PC-3 (cell line): ENCODE measurements around the gene PPP6R2. TPM values are rescaled to one million over a fixed set of nuclear protein-coding genes. Genes with fewer than 3 reads are reported as not detected.

Experiments
- ATAC-seq: fragments of 200-7000 bp; cut with Tn5 transposase; 2 replicates; pipeline ENCODE4 v1.9.1; 2020; ENCODE audit warnings: mild to moderate bottlenecking, moderate library complexity
- Bru-seq: library from RNA; stranded (reverse); fragments of 400-500 nt; gene quantifications from one replicate; lab custom pipeline; 2021; lab: Mats Ljungman, UMichigan
- BruChase-seq, 2 experiments: library from RNA; stranded (reverse); fragments of 400-500 nt; gene quantifications; one replicate each; lab custom pipeline; 2021; lab: Mats Ljungman, UMichigan
- BruUV-seq: library from RNA; stranded (reverse); fragments of 400-500 nt; replicated peaks from 2 replicates; lab custom pipeline; 2021; lab: Mats Ljungman, UMichigan
- CTCF ChIA-PET: fragments of 300-600 bp; sonication (Branson Sonifier 250); formaldehyde crosslinking; loops from one replicate; lab custom pipeline; 2022; ENCODE audit warnings: antibody characterized with exemption; lab: Charles Lee
- POLR2A ChIA-PET: fragments of 300-600 bp; sonication (Branson Sonifier 250); formaldehyde crosslinking; loops from one replicate; lab custom pipeline; 2022; ENCODE audit warnings: antibody characterized with exemption; ENCODE audit not compliant: unreplicated experiment; lab: Charles Lee
- DNase-seq: peaks from one replicate; pipeline ENCODE4 v3.0.0-alpha.2; 2015
- H2AFZ ChIP-seq: fragments of 300-600 bp; sonication (generic); 2 replicates; pipeline ENCODE4 v1.6.0; 2016; ENCODE audit warnings: antibody characterized with exemption, low read length
- H3F3A ChIP-seq: fragments of 300-600 bp; sonication (generic); one replicate; pipeline ENCODE4 v1.6.0; 2017; ENCODE audit warnings: antibody characterized with exemption, low read length, control low read depth, mild to moderate bottlenecking; ENCODE audit not compliant: unreplicated experiment
- H3K27ac ChIP-seq: fragments of 300-600 bp; sonication (generic); 2 replicates; pipeline ENCODE4 v1.5.1; 2016; ENCODE audit warnings: mild to moderate bottlenecking, low read length
- H3K27me3 ChIP-seq: fragments of 300-600 bp; sonication (generic); 2 replicates; pipeline ENCODE4 v1.6.1; 2016; ENCODE audit warnings: low read length, mixed read lengths
- H3K36me3 ChIP-seq: fragments of 300-600 bp; sonication (generic); 2 replicates; pipeline ENCODE4 v1.6.1; 2016; ENCODE audit warnings: low read depth, mixed run types, low read length, mixed read lengths
- H3K4me1 ChIP-seq: fragments of 300-600 bp; sonication (generic); 2 replicates; pipeline ENCODE4 v1.5.1; 2016; ENCODE audit warnings: low read length; ENCODE audit not compliant: insufficient read depth
- H3K4me2 ChIP-seq: fragments of 300-600 bp; sonication (generic); 2 replicates; pipeline ENCODE4 v1.6.0; 2016; ENCODE audit warnings: low read length
- H3K4me3 ChIP-seq: fragments of 300-600 bp; sonication (generic); 2 replicates; pipeline ENCODE4 v1.5.1; 2016; ENCODE audit warnings: mild to moderate bottlenecking, low read length, mixed read lengths
- H3K79me2 ChIP-seq: fragments of 300-600 bp; sonication (generic); 2 replicates; pipeline ENCODE4 v1.6.1; 2017; ENCODE audit warnings: low read length, mixed read lengths
- H3K9ac ChIP-seq: fragments of 300-600 bp; sonication (generic); 2 replicates; pipeline ENCODE4 v1.6.0; 2016; ENCODE audit warnings: mild to moderate bottlenecking, low read length
- H3K9me2 ChIP-seq: fragments of 300-600 bp; sonication (generic); replicated peaks from 2 replicates; pipeline ENCODE4 v1.6.1; 2016; ENCODE audit warnings: mixed run types, low read length, mixed read lengths
- H3K9me3 ChIP-seq: fragments of 300-600 bp; sonication (generic); 2 replicates; pipeline ENCODE4 v1.6.1; 2016; ENCODE audit warnings: low read length, mixed read lengths
- H4K20me1 ChIP-seq: fragments of 300-600 bp; sonication (generic); 2 replicates; pipeline ENCODE4 v1.6.1; 2016; ENCODE audit warnings: low read length, mixed read lengths
- EZH2 ChIP-seq: fragments of 300-600 bp; sonication (generic); IDR thresholded peaks from one replicate; pipeline ENCODE4 v1.6.1; 2017; ENCODE audit warnings: antibody characterized with exemption, mild to moderate bottlenecking, low read length; ENCODE audit not compliant: unreplicated experiment
- EZH2phosphoT487 ChIP-seq: fragments of 300-600 bp; sonication (generic); IDR thresholded peaks from 2 replicates; pipeline ENCODE4 v1.6.1; 2018; ENCODE audit warnings: mild to moderate bottlenecking, antibody characterized with exemption, low read length, borderline replicate concordance
- intact Hi-C: fragments of 100-400 bp; cut with micrococcal nuclease; formaldehyde crosslinking; loops from 2 replicates; pipeline ENCODE4 v1.9.0; 2023
- long read RNA-seq: library from polyadenylated mRNA; unstranded; transcript quantifications from one replicate; pipeline ENCODE4 v2.0.0, GENCODE V29; 2021; ENCODE audit not compliant: unreplicated experiment
- total RNA-seq: library from RNA; depleted of rRNA; stranded (reverse); fragments of >200 nt; gene quantifications from 2 replicates; pipeline ENCODE4 v1.2.3, GENCODE V29; 2014; rRNA removed
- TF ChIP-seq, protein P1 (sequence below): fragments of 300-600 bp; sonication (generic); conservative IDR thresholded peaks from 2 replicates; pipeline ENCODE4 v1.5.1; 2017; ENCODE audit warnings: antibody characterized with exemption, low read depth, mild to moderate bottlenecking, low read length

PPP6R2 gene
- total RNA-seq (46.2 and 54.0 TPM in 2 replicates), Bru-seq, nascent RNA (percentile 67 among the genes with signal in this experiment), BruChase-seq, experiment 1, labeled RNA remaining after a 6-hour chase (percentile 72 among the genes with signal in this experiment), BruChase-seq, experiment 2, labeled RNA remaining after a 2-hour chase (percentile 70 among the genes with signal in this experiment)
- long read RNA-seq, full-length matches to known transcripts: 42 of 122 reads
- long read RNA-seq, partial matches to known transcripts: 35 of 122 reads
- long read RNA-seq, other reads (novel, unspliced or antisense): 45 of 122 reads

- Histone ChIP-seq H3K36me3 (no peaks in the 10 kb centered on the region; the same call in 1 of the 2 replicates), H3K9me3 (no peaks in the 10 kb centered on the region), H3K4me3 (peak within 1 kb of the TSS; percentile 80), H4K20me1 (0 out of 2 replicates have a peak, but pooled peaks cover 4% of the 10 kb centered on the region), H3K27ac (peak within 1 kb of the TSS; percentile 71), H3K4me1 (no peaks in the 10 kb centered on the region), H3K4me2 (peak within 1 kb of the TSS; percentile 97), H3K27me3 (no peaks in the 10 kb centered on the region), H3K9ac (peak within 1 kb of the TSS; percentile 90), H3K79me2 (peaks cover 18% of the 10 kb centered on the region), H3K9me2 (no peaks in the 10 kb centered on the region), H2AFZ (peak within 1 kb of the TSS; percentile 95), H3F3A (no peaks in the 10 kb centered on the region)
- DNase-seq: peak; percentile 64
- ChIA-PET CTCF (interaction anchor here (0.9 kb wide), 1 partner anchor 90 kb away, joined by 4 read pairs; no protein-coding TSS in a partner anchor), POLR2A (no interaction called here)
- peak; percentile 84 for ATAC-seq
- BruUV-seq: TSS peak; percentile 51
- TF ChIP-seq EZH2phosphoT487: no peak
- no peak for TF ChIP-seq EZH2
- TF ChIP-seq, protein P1, sequence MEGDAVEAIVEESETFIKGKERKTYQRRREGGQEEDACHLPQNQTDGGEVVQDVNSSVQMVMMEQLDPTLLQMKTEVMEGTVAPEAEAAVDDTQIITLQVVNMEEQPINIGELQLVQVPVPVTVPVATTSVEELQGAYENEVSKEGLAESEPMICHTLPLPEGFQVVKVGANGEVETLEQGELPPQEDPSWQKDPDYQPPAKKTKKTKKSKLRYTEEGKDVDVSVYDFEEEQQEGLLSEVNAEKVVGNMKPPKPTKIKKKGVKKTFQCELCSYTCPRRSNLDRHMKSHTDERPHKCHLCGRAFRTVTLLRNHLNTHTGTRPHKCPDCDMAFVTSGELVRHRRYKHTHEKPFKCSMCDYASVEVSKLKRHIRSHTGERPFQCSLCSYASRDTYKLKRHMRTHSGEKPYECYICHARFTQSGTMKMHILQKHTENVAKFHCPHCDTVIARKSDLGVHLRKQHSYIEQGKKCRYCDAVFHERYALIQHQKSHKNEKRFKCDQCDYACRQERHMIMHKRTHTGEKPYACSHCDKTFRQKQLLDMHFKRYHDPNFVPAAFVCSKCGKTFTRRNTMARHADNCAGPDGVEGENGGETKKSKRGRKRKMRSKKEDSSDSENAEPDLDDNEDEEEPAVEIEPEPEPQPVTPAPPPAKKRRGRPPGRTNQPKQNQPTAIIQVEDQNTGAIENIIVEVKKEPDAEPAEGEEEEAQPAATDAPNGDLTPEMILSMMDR: peak; percentile 14; the same call in 1 of the 2 replicates
- intact Hi-C loops: loop anchor here (5.0 kb wide), 2 partner anchors 71 to 91 kb away; partner anchors contain the start of genes HDAC10 and MAPK11
Measured at GRCh38 chr22:50342651-50343540, at the start of gene PPP6R2. Gene PPP6R2 (plus strand): TSS chr22:50343327. CDS start chr22:50393909, 50,582 bp downstream.

DNA sequence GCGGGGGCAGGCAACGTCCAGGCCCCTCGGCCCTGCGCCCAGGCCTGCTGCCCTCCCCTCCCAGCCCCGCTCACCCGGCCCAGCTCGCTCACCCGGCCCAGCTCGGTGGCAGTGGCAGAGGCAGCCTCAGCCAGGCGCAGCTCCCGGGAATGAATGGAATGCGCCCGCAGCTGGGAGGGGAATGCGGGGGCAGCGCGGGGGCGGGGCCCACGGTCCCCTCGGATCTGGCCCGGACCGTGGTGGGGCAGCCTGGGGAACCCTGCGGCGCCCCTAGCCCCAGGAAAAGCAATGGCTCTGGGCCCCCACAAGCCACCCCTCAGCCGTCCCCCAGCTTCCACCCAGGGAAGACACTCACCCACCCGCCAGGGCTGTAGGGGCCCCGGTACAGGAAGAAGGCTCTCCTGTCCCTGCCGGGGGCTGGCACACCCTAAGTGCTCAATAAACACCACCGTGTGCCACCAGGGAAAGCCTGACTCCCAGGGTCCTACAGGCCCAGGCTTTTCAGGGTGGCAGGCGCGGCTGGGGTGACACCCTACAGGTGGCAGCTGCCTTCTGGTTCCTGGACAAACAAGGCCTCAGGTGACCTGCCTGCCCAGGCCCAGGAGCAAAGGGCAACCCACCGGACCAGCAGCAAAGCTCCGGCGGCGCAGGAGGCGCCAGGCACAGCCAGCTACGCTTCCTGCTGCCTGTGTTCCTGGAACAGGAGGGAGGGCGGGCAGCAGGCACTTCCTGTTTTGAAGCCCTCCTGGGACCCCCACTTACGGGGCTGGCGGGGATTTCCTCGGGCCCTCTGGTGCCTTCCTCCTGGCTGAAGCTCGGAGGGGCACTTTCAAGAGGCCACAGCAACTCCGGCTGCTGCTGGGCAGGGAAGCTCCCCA, 49.4 kb upstream of the PPP6R2 start:
- peak; percentile 71 for DNase-seq
- ATAC-seq: peak; percentile 85
- H3K4me2 ChIP-seq: peak overlapping the region; percentile 77
- peaks cover 92% of the 10 kb centered on the region for H3K79me2 ChIP-seq
- intact Hi-C loops: no loop called here
- H3K4me3 ChIP-seq: peak overlapping the region; percentile 48
- H3K27me3 ChIP-seq: no peaks in the 10 kb centered on the region
- POLR2A ChIA-PET: interaction anchor here (0.5 kb wide), 1 partner anchor 11 kb away, joined by 3 read pairs; no protein-coding TSS in a partner anchor
- CTCF ChIA-PET: interaction anchor here (1.0 kb wide), 1 partner anchor 11 kb away, joined by 3 read pairs; no protein-coding TSS in a partner anchor
- peak overlapping the region; percentile 40 for H3K9ac ChIP-seq
- H2AFZ ChIP-seq: no peak overlapping the region
- H3K9me3 ChIP-seq: no peaks in the 10 kb centered on the region
- H3F3A ChIP-seq: no peaks in the 10 kb centered on the region
- peak overlapping the region; percentile 54 for H3K27ac ChIP-seq
- H3K9me2 ChIP-seq: no peaks in the 10 kb centered on the region
- H3K36me3 ChIP-seq: no peaks in the 10 kb centered on the region
- H3K4me1 ChIP-seq: peaks cover 20% of the 10 kb centered on the region
- H4K20me1 ChIP-seq: no peaks in the 10 kb centered on the region; the same call in 1 of the 2 replicates
- no TSS peak for BruUV-seq
- TF ChIP-seq EZH2phosphoT487 (no peak), EZH2 (no peak)
- TF ChIP-seq, protein P1: no peak
